B cell (primary cell): ENCODE results near the gene WBP1L. TPM values are rescaled to one million over a fixed set of nuclear protein-coding genes. Genes with fewer than 3 reads are reported as not detected.

Source experiments
- ATAC-seq: fragments of 200-7000 bp; cut with Tn5 transposase; one replicate; pipeline ENCODE4 v1.10.0; 2021; ENCODE audit warnings: low read depth, mild to moderate bottlenecking, moderate number of reproducible peaks, moderate library complexity
- CTCF ChIA-PET: fragments of 350-600 bp; sonication (Branson Sonifier 250); formaldehyde crosslinking; loops from one replicate; lab custom pipeline; 2021; ENCODE audit warnings: antibody characterized with exemption, inconsistent platforms; lab: Charles Lee
- POLR2A ChIA-PET: fragments of 350-600 bp; sonication (Branson Sonifier 250); formaldehyde crosslinking; loops from one replicate; lab custom pipeline; 2021; ENCODE audit warnings: antibody characterized with exemption; lab: Charles Lee
- DNase-seq: peaks from one replicate; pipeline ENCODE4 v3.0.0; 2013
- H2AFZ ChIP-seq: 2 replicates; pipeline ENCODE4 v1.6.1; 2012; ENCODE audit warnings: mild to moderate bottlenecking, low read depth, low read length; ENCODE audit not compliant: insufficient read depth, poor library complexity, severe bottlenecking
- H3K27ac ChIP-seq, 2 donors: 1 replicate in 1 of 2; 2 replicates in 1 of 2; pipeline ENCODE4 v1.5.1; 2012 to 2013; ENCODE audit warnings: low read length in 2 of 2, mild to moderate bottlenecking in 2 of 2, moderate library complexity in 1 of 2
- H3K27me3 ChIP-seq, 4 experiments: fragments of 200-600 bp in 1 of 4; sonication (generic) in 1 of 4; replicated peaks in 1 of 4; 1 replicate in 2 of 4; 2 replicates in 2 of 4; pipeline versions ENCODE4 v1.6.1 to v1.7.0; 2013 to 2016; ENCODE audit warnings: low read length in 3 of 4, mild to moderate bottlenecking in 2 of 4, mixed read lengths in 1 of 4, moderate library complexity in 1 of 4; ENCODE audit not compliant: insufficient read depth in 4 of 4, control insufficient read depth in 3 of 4; ENCODE audit errors: control extremely low read depth in 1 of 4
- H3K36me3 ChIP-seq, 2 experiments: replicated peaks in 1 of 2; 1 replicate in 1 of 2; 2 replicates in 1 of 2; pipeline versions ENCODE4 v1.6.1 to v1.7.1; 2013; ENCODE audit warnings: low read length in 1 of 2; ENCODE audit not compliant: insufficient read depth in 2 of 2, control insufficient read depth in 1 of 2; ENCODE audit errors: control extremely low read depth in 1 of 2, extremely low read depth in 1 of 2
- H3K4me1 ChIP-seq, 2 donors: fragments of 200-600 bp in 1 of 2; sonication (generic) in 1 of 2; 1 replicate in 1 of 2; 2 replicates in 1 of 2; pipeline versions ENCODE4 v1.5.1 to v1.6.1; 2013 to 2017; ENCODE audit warnings: low read length in 2 of 2; ENCODE audit not compliant: control insufficient read depth in 2 of 2, insufficient read depth in 2 of 2
- H3K4me2 ChIP-seq: replicated peaks from 2 replicates; pipeline ENCODE3; 2012; ENCODE audit warnings: mild to moderate bottlenecking, low read depth, low read length; ENCODE audit not compliant: poor library complexity, severe bottlenecking
- H3K4me3 ChIP-seq, 5 experiments: fragments of 200-600 bp in 1 of 5; sonication (generic) in 1 of 5; 1 replicate in 3 of 5; 2 replicates in 2 of 5; pipeline versions ENCODE4 v1.5.1 to v1.7.0; 2011 to 2016; ENCODE audit warnings: low read length in 4 of 5, mild to moderate bottlenecking in 4 of 5, low read depth in 2 of 5, control low read depth in 1 of 5, moderate library complexity in 1 of 5; ENCODE audit not compliant: insufficient read depth in 1 of 5; ENCODE audit errors: control extremely low read depth in 1 of 5, extremely low read depth in 1 of 5
- H3K79me2 ChIP-seq: fragments of 200-600 bp; sonication (generic); one replicate; pipeline ENCODE4 v1.6.0; 2016; ENCODE audit warnings: low read length; ENCODE audit not compliant: control insufficient read depth, insufficient read depth
- H3K9ac ChIP-seq: fragments of 200-600 bp; sonication (generic); 2 replicates; pipeline ENCODE4 v1.6.1; 2017; ENCODE audit warnings: mild to moderate bottlenecking, low read length, moderate library complexity
- H3K9me3 ChIP-seq, 3 donors: one replicate each; pipeline versions ENCODE4 v1.6.1 to v1.7.1; 2013; ENCODE audit warnings: low read length in 2 of 3; ENCODE audit not compliant: control insufficient read depth in 2 of 3, insufficient read depth in 1 of 3; ENCODE audit errors: control extremely low read depth in 1 of 3
- H4K20me1 ChIP-seq: 2 replicates; pipeline ENCODE4 v1.6.0; 2012; ENCODE audit warnings: mild to moderate bottlenecking, low read length; ENCODE audit not compliant: insufficient read depth, control insufficient read depth, poor library complexity, severe bottlenecking
- H3K27ac Mint-ChIP-seq: one replicate; pipeline ENCODE4 v1.8.0; 2021; ENCODE audit warnings: mixed read lengths
- H3K27me3 Mint-ChIP-seq: one replicate; pipeline ENCODE4 v1.8.0; 2021; ENCODE audit warnings: mixed read lengths
- H3K4me1 Mint-ChIP-seq: one replicate; pipeline ENCODE4 v1.8.0; 2021; ENCODE audit warnings: mixed read lengths
- H3K4me3 Mint-ChIP-seq: one replicate; pipeline ENCODE4 v1.8.0; 2021; ENCODE audit warnings: mixed read lengths
- H3K9me3 Mint-ChIP-seq: one replicate; pipeline ENCODE4 v1.8.0; 2022; ENCODE audit warnings: mixed read lengths; ENCODE audit not compliant: insufficient read depth
- EZH2 ChIP-seq: IDR thresholded peaks from 2 replicates; pipeline ENCODE4 v1.6.1; 2012; ENCODE audit warnings: borderline replicate concordance, low read depth, mild to moderate bottlenecking, moderate library complexity, low read length; ENCODE audit not compliant: insufficient read depth, poor library complexity, severe bottlenecking
- WGBS: methylation state at CpG from one replicate; pipeline ENCODE4 v1.1.5; 2013; ENCODE audit warnings: missing lambda C conversion rate; ENCODE audit not compliant: insufficient coverage; 5-methylcytosine and 5-hydroxymethylcytosine counted together
- intact Hi-C: fragments of 100-400 bp; cut with micrococcal nuclease; formaldehyde crosslinking; loops from one replicate; pipeline ENCODE4 v1.10.0; 2022
- polyA plus RNA-seq: library from polyadenylated mRNA; depleted of rRNA; stranded (reverse); fragments of >200 nt; gene quantifications from 2 replicates; pipeline ENCODE4 v1.2.3, GENCODE V29; 2012
- small RNA-seq: library from RNA; depleted of rRNA; stranded (forward); fragments of <200 nt; gene quantifications from one replicate; pipeline ENCODE3, GENCODE V24; 2012; ENCODE audit warnings: low replicate concordance, low read depth; ENCODE audit not compliant: insufficient read length
- total RNA-seq, 2 donors: library from RNA; stranded (reverse); fragments of 120-200 nt in 1 of 2; gene quantifications; 1 replicate in 1 of 2; 2 replicates in 1 of 2; pipeline versions ENCODE4 v1.2.3 to v1.2.4, GENCODE V29; 2013 to 2022
- TF ChIP-seq, protein P1 (sequence below): fragments of 200-600 bp; IDR thresholded peaks from one replicate; pipeline ENCODE4 v1.8.0; 2022; ENCODE audit warnings: antibody characterized with exemption, mild to moderate bottlenecking

The WBP1L gene
- total and polyA plus RNA-seq, 2 donors (not counting 1 experiment from before 2014, with no cell fraction given), result 14.3 to 43.2 TPM

- WGBS, result 100% methylated on average over 1 of the region's 2 CpGs
- H3K4me1 ChIP-seq, result no peaks in the 10 kb centered on the region
- Mint-ChIP-seq H3K9me3 (no peaks in the 10 kb centered on the region), H3K27ac (no peak overlapping the region), H3K4me3 (no peak overlapping the region), H3K27me3 (peaks cover 3% of the 10 kb centered on the region), H3K4me1 (no peaks in the 10 kb centered on the region)
- no peak overlapping the region for H3K4me3 ChIP-seq
- DNase-seq, result no peak
- no peak overlapping the region for H2AFZ ChIP-seq
- no peaks in the 10 kb centered on the region for H3K27me3 ChIP-seq
- intact Hi-C loops, result no loop called here
- H4K20me1 ChIP-seq, result no peaks in the 10 kb centered on the region
- no peak overlapping the region for H3K9ac ChIP-seq
- H3K4me2 ChIP-seq, result no peak overlapping the region
- no peaks in the 10 kb centered on the region for H3K9me3 ChIP-seq
- TF ChIP-seq EZH2, result no peak
- TF ChIP-seq, protein P1, sequence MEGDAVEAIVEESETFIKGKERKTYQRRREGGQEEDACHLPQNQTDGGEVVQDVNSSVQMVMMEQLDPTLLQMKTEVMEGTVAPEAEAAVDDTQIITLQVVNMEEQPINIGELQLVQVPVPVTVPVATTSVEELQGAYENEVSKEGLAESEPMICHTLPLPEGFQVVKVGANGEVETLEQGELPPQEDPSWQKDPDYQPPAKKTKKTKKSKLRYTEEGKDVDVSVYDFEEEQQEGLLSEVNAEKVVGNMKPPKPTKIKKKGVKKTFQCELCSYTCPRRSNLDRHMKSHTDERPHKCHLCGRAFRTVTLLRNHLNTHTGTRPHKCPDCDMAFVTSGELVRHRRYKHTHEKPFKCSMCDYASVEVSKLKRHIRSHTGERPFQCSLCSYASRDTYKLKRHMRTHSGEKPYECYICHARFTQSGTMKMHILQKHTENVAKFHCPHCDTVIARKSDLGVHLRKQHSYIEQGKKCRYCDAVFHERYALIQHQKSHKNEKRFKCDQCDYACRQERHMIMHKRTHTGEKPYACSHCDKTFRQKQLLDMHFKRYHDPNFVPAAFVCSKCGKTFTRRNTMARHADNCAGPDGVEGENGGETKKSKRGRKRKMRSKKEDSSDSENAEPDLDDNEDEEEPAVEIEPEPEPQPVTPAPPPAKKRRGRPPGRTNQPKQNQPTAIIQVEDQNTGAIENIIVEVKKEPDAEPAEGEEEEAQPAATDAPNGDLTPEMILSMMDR, result no peak
- H3K27ac ChIP-seq, result no peak overlapping the region
- H3K79me2 ChIP-seq, result no peaks in the 10 kb centered on the region
- H3K36me3 ChIP-seq, result peaks cover 7 to 25% of the 10 kb centered on the region in 2 experiments
- ChIA-PET POLR2A (no interaction called here), CTCF (no interaction called here)
- no peak for ATAC-seq
These were observed 119.9 kb downstream of the WBP1L start for GRCh38 chr10:102863660-102864059.

DNA sequence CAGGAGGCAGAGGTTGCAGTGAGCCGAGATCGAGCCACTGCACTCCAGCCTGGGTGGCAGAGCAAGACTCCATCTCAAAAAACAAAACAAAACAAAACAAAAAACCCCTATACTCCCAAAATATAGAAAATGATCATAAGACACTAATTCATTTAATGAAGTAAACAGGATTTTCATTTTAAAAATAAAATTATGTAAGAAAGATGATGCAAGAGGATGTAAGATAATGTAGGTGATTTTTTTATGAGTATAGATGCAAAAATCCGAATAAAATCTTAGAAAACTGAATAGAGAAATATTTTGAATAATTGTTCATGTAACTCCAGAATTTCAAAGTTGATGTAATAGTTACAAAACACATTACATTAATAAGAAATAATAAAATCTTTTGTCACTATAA lies 121.9 kb downstream of the WBP1L start:
- H3K9me3 ChIP-seq, result no peaks in the 10 kb centered on the region
- H4K20me1 ChIP-seq, result no peaks in the 10 kb centered on the region
- TF ChIP-seq EZH2, result no peak
- TF ChIP-seq, protein P1, result no peak
- H3K27ac ChIP-seq, result no peak overlapping the region
- H3K4me1 ChIP-seq, result peaks cover 7 to 11% of the 10 kb centered on the region in 2 donors
- H3K9ac ChIP-seq, result no peak overlapping the region
- Mint-ChIP-seq H3K4me3 (no peak overlapping the region), H3K9me3 (no peaks in the 10 kb centered on the region), H3K4me1 (peaks cover 15% of the 10 kb centered on the region), H3K27ac (no peak overlapping the region), H3K27me3 (peaks cover 20% of the 10 kb centered on the region)
- no peak for ATAC-seq
- peaks cover 7 to 21% of the 10 kb centered on the region in 2 experiments for H3K36me3 ChIP-seq
- no peak overlapping the region for H2AFZ ChIP-seq
- ChIA-PET POLR2A (no interaction called here), CTCF (interaction anchor here (0.8 kb wide), 1 partner anchor 30 kb away, joined by 3 read pairs; no protein-coding TSS in a partner anchor)
- H3K4me3 ChIP-seq, result no peak overlapping the region
- no CpG with 5 or more reads among the region's 3 CpGs for WGBS
- intact Hi-C loops, result no loop called here
- no peak overlapping the region for H3K4me2 ChIP-seq
- DNase-seq, result no peak
- no peaks in the 10 kb centered on the region for H3K79me2 ChIP-seq
- H3K27me3 ChIP-seq, result peaks cover 0 to 11% (median 4%) of the 10 kb centered on the region in 4 experiments

Small RNA genes lying within 50 kb of the gene (small RNA-seq; reads per million reads assigned to genes)
- not detected for gene RNU6-1231P

Other genes with a start within 250 kb of the WBP1L start
- 48.8 and 58.3 TPM in 2 replicates for gene ACTR1A, start 241.2 kb upstream of the WBP1L start, total RNA-seq
- gene ACTR1A, start 241.2 kb upstream of the WBP1L start, polyA plus RNA-seq, result 38.3 and 40.9 TPM in 2 replicates
- 13.3 and 16.7 TPM in 2 replicates for gene SUFU, start 240.0 kb upstream of the WBP1L start, total RNA-seq
- 4.8 and 5.2 TPM in 2 replicates for gene SUFU, start 240.0 kb upstream of the WBP1L start, polyA plus RNA-seq
- gene TRIM8, start 99.5 kb upstream of the WBP1L start, total RNA-seq, result 74.4 and 85.7 TPM in 2 replicates
- 40.2 and 44.9 TPM in 2 replicates for gene TRIM8, start 99.5 kb upstream of the WBP1L start, polyA plus RNA-seq
- 5.5 and 6.3 TPM in 2 replicates for gene ARL3, start 29.6 kb upstream of the WBP1L start, total RNA-seq
- gene ARL3, start 29.6 kb upstream of the WBP1L start, polyA plus RNA-seq, result 0.91 and 0.99 TPM in 2 replicates
- 22.9 and 23.5 TPM in 2 replicates for gene SFXN2, start 29.3 kb upstream of the WBP1L start, total RNA-seq
- gene SFXN2, start 29.3 kb upstream of the WBP1L start, polyA plus RNA-seq, result 8.1 and 9.8 TPM in 2 replicates
- gene CYP17A1, start 93.5 kb downstream of the WBP1L start, total RNA-seq, result not detected in 2 replicates
- gene CYP17A1, start 93.5 kb downstream of the WBP1L start, polyA plus RNA-seq, result not detected in 2 replicates
- 20.8 and 21.8 TPM in 2 replicates for gene BORCS7, start 110.3 kb downstream of the WBP1L start, total RNA-seq
- 17.6 and 27.9 TPM in 2 replicates for gene BORCS7, start 110.3 kb downstream of the WBP1L start, polyA plus RNA-seq
- not detected in 2 replicates for gene AS3MT, start 125.5 kb downstream of the WBP1L start, total RNA-seq
- 0.25 and 0.61 TPM in 2 replicates for gene AS3MT, start 125.5 kb downstream of the WBP1L start, polyA plus RNA-seq
- gene CNNM2, start 174.3 kb downstream of the WBP1L start, total RNA-seq, result 20.2 and 21.6 TPM in 2 replicates
- 5.9 and 6.6 TPM in 2 replicates for gene CNNM2, start 174.3 kb downstream of the WBP1L start, polyA plus RNA-seq